Activated CD4-positive, alpha-beta T cell treated with anti-CD3 and anti-CD28 coated beads, Interleukin-2, amount 50 U/mL, for 4 hours (primary cell): ENCODE results near the gene OR51F2.
"Not testable (repeated sequence)": the region's sequence is repeated elsewhere in the genome, so short reads cannot be mapped to it uniquely, and the experiment has no call there.

ENCODE experiments used
- DNase-seq, 2 experiments: peaks; one replicate each; pipeline ENCODE4 v3.0.0-alpha.2; 2020

Gene OR51F2

GRCh38 chr11:4821021-4821420 lies at the start of gene OR51F2:
Gene OR51F2 (plus strand): TSS chr11:4821321. CDS start chr11:4821422, 101 bp downstream.
- no peak for DNase-seq

- no peak for DNase-seq
Measured at GRCh38 chr11:4782454-4782853, 38.7 kb upstream of the OR51F2 start.

- no peak for DNase-seq
Measured at GRCh38 chr11:4797206-4797605, 23.9 kb upstream of the OR51F2 start.

- no peak for DNase-seq
Measured at GRCh38 chr11:4798427-4799183, 22.5 kb upstream of the OR51F2 start.

GRCh38 chr11:4801316-4801715 lies 19.8 kb upstream of the OR51F2 start:
- DNase-seq: not testable (repeated sequence)

GRCh38 chr11:4804280-4804679 lies 16.8 kb upstream of the OR51F2 start, which contains the start of gene OR52R1:
Gene OR52R1 (minus strand): TSS chr11:4804380. CDS start chr11:4804380, 0 bp downstream.
- no peak for DNase-seq

GRCh38 chr11:4808476-4808875 lies 12.6 kb upstream of the OR51F2 start:
- no peak for DNase-seq

GRCh38 chr11:4809246-4809645 lies 11.9 kb upstream of the OR51F2 start:
- DNase-seq: no peak

GRCh38 chr11:4825132-4825531 lies 4.0 kb downstream of the OR51F2 start:
- no peak for DNase-seq

GRCh38 chr11:4826425-4826824 lies 5.3 kb downstream of the OR51F2 start:
- DNase-seq: no peak

- no peak for DNase-seq
Measured at GRCh38 chr11:4830346-4830745, 9.2 kb downstream of the OR51F2 start.

- DNase-seq: no peak
Measured at GRCh38 chr11:4830909-4831308, 9.8 kb downstream of the OR51F2 start.

- no peak for DNase-seq
Measured at GRCh38 chr11:4839851-4840549, 18.9 kb downstream of the OR51F2 start.

GRCh38 chr11:4848908-4849532 lies 27.9 kb downstream of the OR51F2 start, which contains the start of gene OR51S1:
Gene OR51S1 (minus strand): TSS chr11:4849208. CDS start chr11:4849208, 0 bp downstream.
- no peak for DNase-seq

- DNase-seq: no peak
Measured at GRCh38 chr11:4851033-4851432, 29.9 kb downstream of the OR51F2 start.

- DNase-seq: not testable (repeated sequence)
Measured at GRCh38 chr11:4854286-4854685, 33.2 kb downstream of the OR51F2 start.

- DNase-seq: no peak
Measured at GRCh38 chr11:4862447-4863236, 41.5 kb downstream of the OR51F2 start.

GRCh38 chr11:4863876-4864275 lies 42.8 kb downstream of the OR51F2 start:
- no peak for DNase-seq

- DNase-seq: no peak
Measured at GRCh38 chr11:4865855-4866254, 44.7 kb downstream of the OR51F2 start.
